ENCODE data around the gene ARL5B.

The ARL5B gene

GRCh38 chr10:18659819-18660535 lies 746 bp downstream of the ARL5B start:
- no peak for DNase-seq

- DNase-seq: no peak
These were observed 1.7 kb downstream of the ARL5B start for GRCh38 chr10:18660816-18661431.

GRCh38 chr10:18664841-18665478 lies 5.7 kb downstream of the ARL5B start:
- DNase-seq: no peak

- no peak for DNase-seq
These were observed 6.8 kb downstream of the ARL5B start for GRCh38 chr10:18665815-18666558.

- no peak for DNase-seq
These were observed 7.6 kb downstream of the ARL5B start for GRCh38 chr10:18666810-18667209.

GRCh38 chr10:18668026-18668425 lies 8.8 kb downstream of the ARL5B start:
- DNase-seq: no peak

GRCh38 chr10:18675086-18675801 lies 16.0 kb downstream of the ARL5B start:
- no peak for DNase-seq

GRCh38 chr10:18680754-18681153 lies 21.5 kb downstream of the ARL5B start:
- no peak for DNase-seq

GRCh38 chr10:18681366-18681765 lies 22.1 kb downstream of the ARL5B start:
- DNase-seq: no peak

- DNase-seq: no peak
These were observed 22.8 kb downstream of the ARL5B start for GRCh38 chr10:18681971-18682411.

GRCh38 chr10:18683427-18683826 lies 24.2 kb downstream of the ARL5B start:
- no peak for DNase-seq

GRCh38 chr10:18684416-18684815 lies 25.2 kb downstream of the ARL5B start:
- no peak for DNase-seq

GRCh38 chr10:18684953-18685352 lies 25.7 kb downstream of the ARL5B start:
- DNase-seq: no peak

GRCh38 chr10:18685555-18685954 lies 26.3 kb downstream of the ARL5B start:
- DNase-seq: no peak

- DNase-seq: no peak
These were observed 28.0 kb downstream of the ARL5B start for GRCh38 chr10:18687195-18687594.

- no peak for DNase-seq
These were observed 28.5 kb downstream of the ARL5B start for GRCh38 chr10:18687706-18688105.

- DNase-seq: no peak
These were observed 30.3 kb downstream of the ARL5B start for GRCh38 chr10:18689498-18689897.

- DNase-seq: no peak
These were observed 31.3 kb downstream of the ARL5B start for GRCh38 chr10:18690541-18690940.

- no peak for DNase-seq
These were observed 40.9 kb downstream of the ARL5B start for GRCh38 chr10:18699849-18700840.

- DNase-seq: no peak
These were observed 44.3 kb downstream of the ARL5B start for GRCh38 chr10:18703521-18703920.

- no peak for DNase-seq
These were observed 51.0 kb downstream of the ARL5B start for GRCh38 chr10:18710201-18710653.
